Measurements from ENCODE around the gene CERS6.

CERS6 gene

GRCh38 chr2:168819829-168820489 lies 363.9 kb downstream of the CERS6 start:
- no peak overlapping the region for H3K4me3 ChIP-seq (ENCODE audit: low read depth, low read length)
- DNase-seq (ENCODE audit: low read depth) = no peak
- TF ChIP-seq, protein P1, sequence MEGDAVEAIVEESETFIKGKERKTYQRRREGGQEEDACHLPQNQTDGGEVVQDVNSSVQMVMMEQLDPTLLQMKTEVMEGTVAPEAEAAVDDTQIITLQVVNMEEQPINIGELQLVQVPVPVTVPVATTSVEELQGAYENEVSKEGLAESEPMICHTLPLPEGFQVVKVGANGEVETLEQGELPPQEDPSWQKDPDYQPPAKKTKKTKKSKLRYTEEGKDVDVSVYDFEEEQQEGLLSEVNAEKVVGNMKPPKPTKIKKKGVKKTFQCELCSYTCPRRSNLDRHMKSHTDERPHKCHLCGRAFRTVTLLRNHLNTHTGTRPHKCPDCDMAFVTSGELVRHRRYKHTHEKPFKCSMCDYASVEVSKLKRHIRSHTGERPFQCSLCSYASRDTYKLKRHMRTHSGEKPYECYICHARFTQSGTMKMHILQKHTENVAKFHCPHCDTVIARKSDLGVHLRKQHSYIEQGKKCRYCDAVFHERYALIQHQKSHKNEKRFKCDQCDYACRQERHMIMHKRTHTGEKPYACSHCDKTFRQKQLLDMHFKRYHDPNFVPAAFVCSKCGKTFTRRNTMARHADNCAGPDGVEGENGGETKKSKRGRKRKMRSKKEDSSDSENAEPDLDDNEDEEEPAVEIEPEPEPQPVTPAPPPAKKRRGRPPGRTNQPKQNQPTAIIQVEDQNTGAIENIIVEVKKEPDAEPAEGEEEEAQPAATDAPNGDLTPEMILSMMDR (IDR thresholded peaks at IDR 0.05; ENCODE audit: control insufficient read depth, extremely low read depth, insufficient read depth) = no peak

DNA sequence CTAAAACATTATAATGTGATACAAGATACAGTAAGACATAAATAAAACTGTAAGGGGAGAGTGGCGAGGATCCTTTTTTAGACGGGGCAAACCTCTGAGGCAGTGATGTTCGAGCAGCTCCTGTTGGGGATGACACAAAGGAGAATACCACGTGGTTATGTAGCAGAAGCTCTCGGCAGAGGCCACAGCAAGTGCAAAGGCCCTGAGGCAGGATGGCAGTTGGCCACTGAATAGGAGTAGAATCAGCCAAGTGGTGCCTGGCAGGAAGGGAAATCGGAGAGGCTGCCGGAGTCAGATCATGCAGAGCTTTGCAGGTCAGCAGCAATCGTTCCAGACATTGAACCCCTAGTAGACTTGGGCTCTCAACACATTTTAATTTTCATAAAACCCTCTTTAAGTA lies 365.5 kb downstream of the CERS6 start:
- TF ChIP-seq, protein P1 (IDR thresholded peaks at IDR 0.05; ENCODE audit: control insufficient read depth, extremely low read depth, insufficient read depth) = no peak
- no peak overlapping the region for H3K4me3 ChIP-seq (ENCODE audit: low read depth, low read length)
- no peak for DNase-seq (ENCODE audit: low read depth)

DNA sequence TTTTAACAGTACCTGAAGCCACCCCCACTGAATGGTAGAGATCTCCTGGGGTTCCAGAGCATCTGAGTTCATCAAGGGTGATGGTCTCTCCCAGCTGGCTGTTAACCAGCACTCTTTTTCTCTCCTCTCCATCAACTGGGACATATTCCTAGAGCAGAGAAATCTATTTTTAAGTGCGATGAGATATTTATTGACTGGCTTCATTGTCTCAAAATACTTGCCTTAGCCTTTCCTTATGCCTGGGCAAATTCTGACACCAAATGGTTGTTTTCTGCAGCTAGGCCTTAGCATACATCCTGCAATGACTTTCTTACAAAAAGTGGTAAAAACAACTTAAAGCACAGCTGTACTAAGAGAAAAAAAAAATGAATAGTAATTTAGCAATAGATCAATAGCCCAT lies 365.9 kb downstream of the CERS6 start:
- no peak for DNase-seq (ENCODE audit: low read depth)
- no peak overlapping the region for H3K4me3 ChIP-seq (ENCODE audit: low read depth, low read length)
- TF ChIP-seq, protein P1 (IDR thresholded peaks at IDR 0.05; ENCODE audit: control insufficient read depth, extremely low read depth, insufficient read depth) = no peak
